ENCODE results near the gene SLC25A3. TPM values are rescaled to one million over a fixed set of nuclear protein-coding genes. Genes with fewer than 3 reads are reported as not detected.

The SLC25A3 gene
- total RNA-seq, 2 experiments from 2014 or later = 355 to 365 TPM

DNA sequence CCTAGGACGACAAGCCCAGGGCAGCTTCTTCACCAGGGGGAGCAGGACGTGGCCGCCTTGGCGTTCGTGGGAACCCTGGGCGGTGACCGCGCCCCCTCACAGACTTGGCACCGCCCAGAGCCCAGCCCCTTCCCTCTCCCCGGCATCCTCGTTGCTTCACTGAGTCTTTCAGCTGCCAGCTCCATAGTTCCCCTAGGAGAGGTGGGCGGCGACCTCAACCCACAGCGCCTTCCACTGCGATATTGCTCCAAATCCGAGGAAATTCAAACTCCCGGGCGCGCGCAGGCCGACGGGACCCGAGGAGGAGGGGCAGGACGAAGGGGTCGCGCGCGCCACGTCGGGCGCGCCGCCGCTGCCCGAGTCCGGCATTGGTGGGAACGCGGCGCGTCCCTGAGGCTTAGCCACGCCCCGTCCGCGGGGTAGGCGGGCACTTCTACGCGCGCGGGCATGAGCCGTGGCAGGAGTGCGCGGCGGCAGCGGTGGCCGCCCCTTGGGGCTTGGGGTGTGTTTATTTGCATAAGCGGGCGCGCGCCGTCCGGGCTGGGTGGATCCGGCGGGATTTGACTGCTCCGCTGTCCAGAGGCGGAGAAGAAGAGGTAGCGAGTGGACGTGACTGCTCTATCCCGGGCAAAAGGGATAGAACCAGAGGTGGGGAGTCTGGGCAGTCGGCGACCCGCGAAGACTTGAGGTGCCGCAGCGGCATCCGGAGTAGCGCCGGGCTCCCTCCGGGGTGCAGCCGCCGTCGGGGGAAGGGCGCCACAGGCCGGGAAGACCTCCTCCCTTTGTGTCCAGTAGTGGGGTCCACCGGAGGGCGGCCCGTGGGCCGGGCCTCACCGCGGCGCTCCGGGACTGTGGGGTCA is 51.5 kb downstream of the SLC25A3 start, which contains the start of the genes APAF1 and IKBIP:
Gene APAF1, plus strand, starts transcription at position 579 of the 860 bp plus-strand sequence. CDS start 3,070 bp downstream, outside the sequence.
Gene IKBIP, minus strand, starts transcription at position 77 of the 860 bp plus-strand sequence. CDS start 87 bp downstream, outside the sequence.
- POLR2A ChIA-PET = interaction anchor here (0.6 to 11.0 kb wide), 18 partner anchors 9 to 1622 kb away, joined by 3 to 142 read pairs (median 4); partner anchors contain the start of genes ACTR6, DEPDC4, SCYL2 and SLC25A3
- Mint-ChIP-seq H3K27me3 (no peaks in the 10 kb centered on the region), H3K4me1 (peaks cover 46% of the 10 kb centered on the region), H3K4me3 (peak within 1 kb of the TSS; percentile 96), H3K27ac (peak within 1 kb of the TSS; percentile 95), H3K9me3 (no peaks in the 10 kb centered on the region), H3K36me3 (ENCODE audit: low read depth) (peaks cover 33% of the 10 kb centered on the region)
- DNase-seq = peak; percentile 98
- CTCF ChIA-PET = interaction anchor here (0.8 to 2.2 kb wide), 8 partner anchors 9 to 127 kb away, joined by 3 to 9 read pairs (median 4); partner anchors contain the start of gene SLC25A3

DNA sequence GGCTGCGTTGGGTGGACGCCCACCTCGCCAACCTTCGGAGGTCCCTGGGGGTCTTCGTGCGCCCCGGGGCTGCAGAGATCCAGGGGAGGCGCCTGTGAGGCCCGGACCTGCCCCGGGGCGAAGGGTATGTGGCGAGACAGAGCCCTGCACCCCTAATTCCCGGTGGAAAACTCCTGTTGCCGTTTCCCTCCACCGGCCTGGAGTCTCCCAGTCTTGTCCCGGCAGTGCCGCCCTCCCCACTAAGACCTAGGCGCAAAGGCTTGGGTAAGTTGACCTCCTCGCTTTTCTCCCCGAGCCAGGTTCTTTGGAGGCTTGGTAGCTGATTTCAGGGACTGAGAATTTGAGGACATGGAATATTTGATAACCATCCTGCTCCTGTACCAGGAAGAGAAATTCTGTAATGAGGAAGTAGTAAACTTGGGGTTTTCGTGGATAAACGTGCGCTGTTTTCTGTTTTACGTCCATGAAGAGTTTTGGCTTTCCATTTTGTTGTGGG is 52.1 kb downstream of the SLC25A3 start:
- Mint-ChIP-seq H3K27me3 (no peaks in the 10 kb centered on the region), H3K36me3 (ENCODE audit: low read depth) (peaks cover 36% of the 10 kb centered on the region), H3K9me3 (no peaks in the 10 kb centered on the region), H3K4me1 (peaks cover 45% of the 10 kb centered on the region), H3K4me3 (peak overlapping the region; percentile 96), H3K27ac (peak overlapping the region; percentile 87)
- ChIA-PET CTCF (interaction anchor here (1.0 to 1.5 kb wide), 3 partner anchors 10 to 79 kb away, joined by 3 to 4 read pairs (median 4); partner anchors contain the start of gene SLC25A3), POLR2A (interaction anchor here (1.6 to 11.0 kb wide), 3 partner anchors 14 to 130 kb away, joined by 4 to 142 read pairs (median 59); partner anchors contain the start of genes SLC25A3 and TMPO)
- no peak for DNase-seq

DNA sequence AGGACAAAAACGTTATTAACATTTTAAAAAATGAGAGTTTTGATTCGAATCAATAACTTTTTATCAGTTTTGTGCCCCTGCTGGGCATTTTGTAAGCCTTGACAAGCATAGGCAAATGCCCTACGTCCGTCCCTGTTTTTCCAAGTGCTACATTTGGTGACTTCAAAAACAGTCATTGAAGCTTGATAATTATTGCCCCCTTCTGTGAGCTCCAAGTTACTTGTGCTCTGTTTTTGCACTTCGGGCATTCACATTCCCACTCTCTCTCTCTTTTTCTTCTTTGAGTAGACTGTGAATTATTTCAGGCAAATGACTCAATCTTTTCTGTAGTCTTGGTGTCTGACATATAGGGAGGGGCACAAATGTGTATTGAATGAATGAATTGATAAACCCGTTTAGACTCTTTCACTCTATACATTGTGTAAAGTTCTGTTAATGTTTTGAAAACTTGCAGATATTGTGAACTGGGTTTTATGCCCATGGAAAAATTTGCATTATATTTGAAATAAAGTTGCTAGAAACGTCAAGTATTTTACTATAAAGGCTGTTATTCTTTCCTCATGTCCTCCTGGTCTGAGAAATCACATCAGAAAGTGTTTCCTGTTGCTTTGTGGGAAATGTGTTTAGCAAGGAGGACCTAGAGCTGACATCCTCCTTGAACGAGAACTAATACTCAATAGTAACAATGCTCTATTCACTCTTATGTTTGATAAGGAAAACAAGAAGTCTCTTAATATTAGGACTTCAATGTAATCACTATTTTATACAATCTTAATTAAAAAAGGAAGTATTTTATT is 53.0 kb downstream of the SLC25A3 start:
- ChIA-PET CTCF (interaction anchor here (1.0 to 1.5 kb wide), 3 partner anchors 9 to 79 kb away, joined by 3 to 4 read pairs (median 4); partner anchors contain the start of gene SLC25A3), POLR2A (interaction anchor here (1.6 to 11.0 kb wide), 3 partner anchors 15 to 131 kb away, joined by 4 to 142 read pairs (median 59); partner anchors contain the start of genes SLC25A3 and TMPO)
- no peak for DNase-seq
- H3K4me1 Mint-ChIP-seq = peaks cover 42% of the 10 kb centered on the region
- H3K9me3 Mint-ChIP-seq = no peaks in the 10 kb centered on the region
- H3K4me3 Mint-ChIP-seq = peak overlapping the region; percentile 96
- H3K36me3 Mint-ChIP-seq (ENCODE audit: low read depth) = peaks cover 38% of the 10 kb centered on the region
- H3K27me3 Mint-ChIP-seq = no peaks in the 10 kb centered on the region
- H3K27ac Mint-ChIP-seq = peak overlapping the region; percentile 41

DNA sequence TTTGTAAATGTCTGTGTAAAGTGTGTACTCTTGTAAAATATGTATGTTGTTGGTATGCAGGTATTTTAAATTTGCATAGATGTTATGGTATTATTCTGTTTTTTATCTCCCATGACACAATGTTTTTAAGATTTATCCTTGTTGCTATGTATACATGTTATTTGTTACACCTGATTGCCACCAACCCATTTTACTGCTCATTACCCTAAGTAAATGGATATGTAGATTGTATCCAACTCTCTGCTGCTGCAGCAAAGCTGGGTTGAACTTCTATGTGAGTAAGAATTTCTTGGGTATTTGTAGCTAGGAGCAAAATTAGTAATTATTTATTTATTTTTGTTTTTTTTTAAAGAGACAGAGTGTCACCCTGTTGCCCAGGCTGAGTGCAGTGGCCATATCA is 57.8 kb downstream of the SLC25A3 start:
- Mint-ChIP-seq H3K27me3 (no peaks in the 10 kb centered on the region), H3K27ac (no peak overlapping the region), H3K4me1 (peaks cover 28% of the 10 kb centered on the region), H3K4me3 (no peak overlapping the region), H3K9me3 (no peaks in the 10 kb centered on the region), H3K36me3 (ENCODE audit: low read depth) (peaks cover 36% of the 10 kb centered on the region)
- DNase-seq = no peak
- POLR2A ChIA-PET = no interaction called here
- CTCF ChIA-PET = interaction anchor here (1.0 to 5.7 kb wide), 5 partner anchors 11 to 160 kb away, joined by 3 to 41 read pairs (median 3); no protein-coding TSS in a partner anchor

DNA sequence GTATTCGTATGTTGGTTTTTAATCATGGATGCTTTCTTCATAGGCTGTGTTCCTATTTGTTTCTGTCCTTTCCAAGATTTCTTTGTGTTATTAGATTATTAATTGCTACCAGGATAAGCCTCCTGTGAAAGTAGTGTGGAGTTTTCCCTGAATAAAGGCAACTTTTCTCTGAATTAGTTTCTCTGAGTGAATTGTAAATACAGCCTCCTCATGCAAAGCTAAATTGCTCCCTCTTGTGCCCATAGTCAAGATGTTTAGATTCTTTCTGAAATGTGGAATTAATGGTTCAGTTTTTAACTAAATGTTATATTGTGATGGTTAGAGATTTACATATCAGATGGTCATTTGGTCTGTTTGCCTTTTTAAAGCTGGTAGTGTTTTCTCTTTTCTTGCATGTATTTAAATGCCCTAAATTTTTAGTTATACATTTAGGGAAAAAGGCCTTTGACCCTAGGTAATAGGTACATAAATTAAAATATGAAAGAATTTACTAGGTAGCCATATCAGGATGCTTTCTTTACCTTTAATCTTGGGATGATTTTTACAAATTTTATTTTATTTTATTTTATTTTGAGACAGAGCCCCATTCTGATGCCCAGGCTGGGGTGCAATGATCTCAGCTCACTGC is 60.5 kb downstream of the SLC25A3 start:
- Mint-ChIP-seq H3K36me3 (ENCODE audit: low read depth) (peaks cover 49% of the 10 kb centered on the region), H3K9me3 (no peaks in the 10 kb centered on the region), H3K4me3 (no peak overlapping the region), H3K4me1 (peaks cover 24% of the 10 kb centered on the region), H3K27me3 (no peaks in the 10 kb centered on the region), H3K27ac (no peak overlapping the region)
- DNase-seq = no peak
- ChIA-PET CTCF (interaction anchor here (0.8 to 5.7 kb wide), 14 partner anchors 10 to 343 kb away, joined by 3 to 41 read pairs (median 4); partner anchors contain the start of genes APAF1, IKBIP and SLC25A3), POLR2A (interaction anchor here (1.0 to 1.5 kb wide), 4 partner anchors 10 to 150 kb away, joined by 3 to 5 read pairs (median 3); partner anchors contain the start of gene IKBIP)

Other genes with a start within 250 kb of the SLC25A3 start
- gene TMPO, start 78.1 kb upstream of the SLC25A3 start, total RNA-seq = 100 to 1,000 TPM; 315 to 320 TPM
- gene IKBIP, start 51.1 kb downstream of the SLC25A3 start, total RNA-seq = 10 to 100 TPM; 25.5 to 26.2 TPM
- 10 to 100 TPM; 37.4 to 37.8 TPM for gene APAF1, start 51.6 kb downstream of the SLC25A3 start, total RNA-seq